Measurements from ENCODE around the gene PXK.

The PXK gene

GRCh38 chr3:58422756-58423325 lies 90.1 kb downstream of the PXK start:
- Histone ChIP-seq H3K4me3 (no peak overlapping the region), H3K27ac (peak overlapping the region in 1 of 2 donors; percentile 24)
- no peak for DNase-seq (ENCODE audit: low spot score)
- no peak for TF ChIP-seq CTCF (IDR thresholded peaks at IDR 0.05)

GRCh38 chr3:58424613-58425012 lies 91.9 kb downstream of the PXK start:
- H3K27ac ChIP-seq = peak overlapping the region in 1 of 2 donors; percentile 49
- TF ChIP-seq CTCF (IDR thresholded peaks at IDR 0.05) = no peak
- DNase-seq (ENCODE audit: low spot score) = no peak

GRCh38 chr3:58425782-58426181 lies 93.1 kb downstream of the PXK start:
- TF ChIP-seq CTCF (IDR thresholded peaks at IDR 0.05) = no peak

More at GRCh38 chr3:58424613-58425012, 91.9 kb downstream of the PXK start:
- H3K4me3 ChIP-seq = no peak overlapping the region

GRCh38 chr3:58427661-58428361 lies 95.1 kb downstream of the PXK start:
- H3K27ac ChIP-seq = no peak overlapping the region
- no peak for DNase-seq (ENCODE audit: low spot score)
- H3K4me3 ChIP-seq = no peak overlapping the region

More at GRCh38 chr3:58425782-58426181, 93.1 kb downstream of the PXK start:
- Histone ChIP-seq H3K4me3 (no peak overlapping the region), H3K27ac (no peak overlapping the region)
- no peak for DNase-seq (ENCODE audit: low spot score)

GRCh38 chr3:58429657-58430056 lies 97.0 kb downstream of the PXK start:
- no peak for TF ChIP-seq CTCF (IDR thresholded peaks at IDR 0.05)
- Histone ChIP-seq H3K4me3 (no peak overlapping the region), H3K27ac (no peak overlapping the region)
- no peak for DNase-seq (ENCODE audit: low spot score)

More at GRCh38 chr3:58427661-58428361, 95.1 kb downstream of the PXK start:
- no peak for TF ChIP-seq CTCF (IDR thresholded peaks at IDR 0.05)

- Histone ChIP-seq H3K27ac (peak overlapping the region; percentile 84 to 97), H3K4me3 (peak overlapping the region; percentile 83)
- TF ChIP-seq CTCF (IDR thresholded peaks at IDR 0.05) = no peak
- DNase-seq (ENCODE audit: low spot score) = no peak
Observed at GRCh38 chr3:58432905-58433304, 100.2 kb downstream of the PXK start.
